Stimulated activated CD4-positive, alpha-beta T cell treated with anti-CD3 and anti-CD28 coated beads, Interleukin-4, amount 100 ng/mL, for 1 hour (primary cell): Measurements from ENCODE around the gene HMCES.

ENCODE experiments used
- DNase-seq: peaks from one replicate; pipeline ENCODE4 v3.0.0-alpha.2; 2020

The HMCES gene

DNA sequence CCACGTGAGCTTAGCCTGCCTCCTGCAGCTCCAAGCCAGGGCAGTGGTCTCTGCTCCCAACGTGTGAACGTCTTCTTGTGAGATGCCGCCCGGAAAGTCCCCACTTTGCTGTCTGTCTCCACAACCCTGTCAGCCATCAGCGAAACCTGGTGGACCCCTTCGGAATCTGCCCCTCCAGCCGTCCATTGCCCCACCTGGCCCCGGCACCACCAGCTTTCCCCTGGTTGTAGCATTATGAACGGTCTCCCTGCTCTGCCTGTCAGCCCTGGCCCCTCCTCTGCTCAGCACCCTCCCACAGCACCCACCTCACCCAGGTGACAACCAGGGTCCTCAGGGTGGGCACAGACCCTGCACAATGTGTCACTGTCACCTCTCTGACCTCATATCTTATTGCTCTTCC is 71.1 kb downstream of the HMCES start:
- no peak for DNase-seq

DNA sequence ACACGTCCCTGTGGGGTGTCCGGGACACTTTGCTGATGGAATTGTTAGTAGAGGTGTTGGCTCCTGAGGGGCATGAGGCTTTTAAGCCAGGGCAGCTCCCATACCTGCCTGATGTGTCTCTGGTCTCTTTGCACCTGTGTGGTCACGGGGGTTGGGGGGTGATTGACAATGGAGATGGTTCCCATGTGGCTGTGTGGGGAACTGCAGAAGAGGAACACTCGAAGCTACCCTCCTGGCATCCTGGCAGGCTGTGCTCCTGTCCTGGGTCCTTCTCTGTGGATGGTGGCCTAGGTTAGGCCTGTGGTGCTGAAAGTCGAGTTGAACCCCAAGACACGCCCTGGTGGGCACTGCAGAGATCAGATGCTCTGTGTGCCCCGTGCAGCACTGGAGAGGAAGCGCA is 73.4 kb downstream of the HMCES start:
- DNase-seq = no peak

- no peak for DNase-seq
Observed at GRCh38 chr3:129352650-129353588, 74.2 kb downstream of the HMCES start.

- DNase-seq = no peak
Observed at GRCh38 chr3:129353589-129353941, 74.9 kb downstream of the HMCES start.
